Measurements from ENCODE around the gene CRYAA. TPM values are rescaled to one million over a fixed set of nuclear protein-coding genes. Genes with fewer than 3 reads are reported as not detected.
"Not testable (repeated sequence)": the region's sequence is repeated elsewhere in the genome, so short reads cannot be mapped to it uniquely, and the experiment has no call there.

CRYAA gene
- total RNA-seq, 6 experiments from 2014 or later, result 0.80 to 17.2 (median 5.7) TPM; not detected in 2

GRCh38 chr21:43161826-43162707 lies 6.7 kb upstream of the CRYAA start:
- ATAC-seq; H3K4me3 ChIP-seq; intact Hi-C loops (cut with DNase I); H3K27ac ChIP-seq; H3K9me3 ChIP-seq; DNase-seq; H3K27me3 ChIP-seq; H3K4me1 ChIP-seq; H3K36me3 ChIP-seq: not testable (repeated sequence)
- WGBS (ENCODE audit: insufficient coverage, low coverage, low lambda C conversion rate, missing lambda C conversion rate), result no CpG with 5 or more reads among the region's 24 CpGs

DNA sequence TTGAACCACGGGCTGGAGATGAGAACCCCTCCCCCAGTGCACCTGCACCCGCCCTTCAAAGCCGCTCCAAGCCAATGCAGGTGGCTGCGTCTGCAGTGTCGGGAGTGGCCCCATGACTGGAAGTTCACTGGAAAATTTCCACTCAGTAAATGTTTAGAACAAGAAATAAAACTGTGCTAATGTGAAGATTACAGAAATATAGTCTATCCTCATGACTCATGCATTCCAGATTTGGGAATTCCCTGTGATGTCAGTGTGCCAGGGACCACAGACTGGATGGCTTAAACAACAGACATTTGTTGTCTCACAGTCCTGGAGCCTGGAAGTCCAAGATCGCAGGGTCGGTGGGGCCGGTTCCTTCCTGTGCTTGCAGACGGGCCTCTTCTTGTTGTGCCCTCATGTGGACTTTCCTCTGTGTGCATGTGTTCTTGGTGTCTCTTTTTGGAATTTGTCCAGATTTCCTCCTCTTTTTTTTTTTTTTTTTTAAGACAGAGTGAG lies 6.1 kb upstream of the CRYAA start:
- no CpG with 5 or more reads among the region's 9 CpGs for WGBS (ENCODE audit: insufficient coverage, low coverage, low lambda C conversion rate, missing lambda C conversion rate)
- DNase-seq; H3K27ac ChIP-seq; H3K27me3 ChIP-seq; H3K9me3 ChIP-seq; H3K4me1 ChIP-seq; H3K4me3 ChIP-seq; H3K36me3 ChIP-seq; intact Hi-C loops (cut with DNase I): not testable (repeated sequence)
- ATAC-seq, result peak; percentile 60 to 88 (median 66)

- H3K36me3 ChIP-seq; H3K27ac ChIP-seq; intact Hi-C loops (cut with DNase I); ATAC-seq; H3K4me3 ChIP-seq; DNase-seq; H3K4me1 ChIP-seq; H3K9me3 ChIP-seq; H3K27me3 ChIP-seq: not testable (repeated sequence)
- no CpG with 5 or more reads among the region's 3 CpGs for WGBS (ENCODE audit: insufficient coverage, low coverage, low lambda C conversion rate, missing lambda C conversion rate)
Measured at GRCh38 chr21:43164823-43165222, 4.0 kb upstream of the CRYAA start.

DNA sequence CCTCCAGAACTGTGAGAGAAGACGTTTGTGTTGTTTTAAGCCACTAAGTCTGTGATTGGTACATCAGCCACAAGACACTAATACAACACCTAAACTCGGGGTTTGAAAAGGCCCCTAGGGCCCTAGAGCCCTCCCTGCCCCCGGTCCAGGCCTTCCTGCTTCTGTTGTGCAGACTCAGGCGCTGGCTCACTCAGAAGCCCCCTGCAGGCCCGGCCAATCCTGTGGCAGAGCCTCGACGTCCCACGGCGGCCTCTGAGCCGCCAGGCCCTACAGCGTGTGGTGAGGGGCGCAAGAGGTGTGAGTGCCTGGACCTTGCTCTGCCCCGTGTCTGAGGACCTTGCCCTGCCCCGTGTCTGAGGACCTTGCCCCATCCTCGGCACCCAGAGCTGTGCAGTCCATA lies 3.1 kb upstream of the CRYAA start:
- H3K36me3 ChIP-seq; H3K4me1 ChIP-seq; H3K27ac ChIP-seq; H3K9me3 ChIP-seq; H3K4me3 ChIP-seq; intact Hi-C loops (cut with DNase I); H3K27me3 ChIP-seq: not testable (repeated sequence)
- WGBS (ENCODE audit: insufficient coverage, low coverage, low lambda C conversion rate, missing lambda C conversion rate), result no CpG with 5 or more reads among the region's 15 CpGs
- DNase-seq (peak in 1 of 3 donors; percentile 41), ATAC-seq (peak in 2 of 4 donors; percentile 19 to 23)

DNA sequence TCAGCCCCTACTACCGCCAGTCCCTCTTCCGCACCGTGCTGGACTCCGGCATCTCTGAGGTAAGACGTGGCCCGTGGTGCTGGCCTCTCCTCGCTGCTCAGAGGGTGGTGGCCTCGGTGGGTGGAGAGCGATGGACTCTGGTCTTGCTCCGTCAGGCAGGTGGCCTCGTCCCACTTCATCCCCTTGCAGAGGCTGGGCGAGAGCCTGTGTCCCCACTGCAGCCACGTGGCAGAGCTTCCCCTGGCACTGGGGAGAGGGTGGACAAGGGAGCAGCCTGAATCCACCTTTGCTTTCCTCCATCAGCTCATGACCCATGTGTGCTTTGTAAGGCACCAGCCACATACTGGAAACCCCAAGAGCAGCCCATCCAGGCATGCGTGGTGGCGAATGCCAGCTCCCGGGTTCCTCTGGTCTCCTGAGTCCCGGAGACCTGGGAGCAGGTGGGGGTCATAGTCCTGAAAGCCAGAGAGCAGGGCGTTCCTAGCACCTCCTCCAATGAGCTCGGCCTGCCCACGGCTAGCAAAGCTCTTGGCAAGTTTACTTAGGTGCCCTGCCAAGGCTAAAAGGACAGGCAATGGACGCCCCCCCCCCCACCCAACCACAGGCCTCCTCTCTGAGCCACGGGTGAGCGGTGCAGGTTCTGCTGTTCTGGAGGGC lies 550 bp downstream of the CRYAA start:
- H3K9me3 ChIP-seq; H3K36me3 ChIP-seq; H3K4me3 ChIP-seq; H3K4me1 ChIP-seq; H3K27me3 ChIP-seq; intact Hi-C loops (cut with DNase I); H3K27ac ChIP-seq: not testable (repeated sequence)
- WGBS (ENCODE audit: insufficient coverage, low coverage, low lambda C conversion rate, missing lambda C conversion rate), result no CpG with 5 or more reads among the region's 23 CpGs
- peak in 2 of 3 donors; percentile 41 to 70 for DNase-seq
- peak; percentile 48 to 78 (median 70) for ATAC-seq

GRCh38 chr21:43169891-43170290 lies 1.1 kb downstream of the CRYAA start:
- H3K4me3 ChIP-seq; H3K4me1 ChIP-seq; H3K27ac ChIP-seq; intact Hi-C loops (cut with DNase I); H3K36me3 ChIP-seq; H3K9me3 ChIP-seq; H3K27me3 ChIP-seq: not testable (repeated sequence)
- ATAC-seq (peak; percentile 59 to 67 (median 64)), DNase-seq (peak in 1 of 3 donors; percentile 41)
- no CpG with 5 or more reads among the region's 10 CpGs for WGBS (ENCODE audit: insufficient coverage, low coverage, low lambda C conversion rate, missing lambda C conversion rate)

DNA sequence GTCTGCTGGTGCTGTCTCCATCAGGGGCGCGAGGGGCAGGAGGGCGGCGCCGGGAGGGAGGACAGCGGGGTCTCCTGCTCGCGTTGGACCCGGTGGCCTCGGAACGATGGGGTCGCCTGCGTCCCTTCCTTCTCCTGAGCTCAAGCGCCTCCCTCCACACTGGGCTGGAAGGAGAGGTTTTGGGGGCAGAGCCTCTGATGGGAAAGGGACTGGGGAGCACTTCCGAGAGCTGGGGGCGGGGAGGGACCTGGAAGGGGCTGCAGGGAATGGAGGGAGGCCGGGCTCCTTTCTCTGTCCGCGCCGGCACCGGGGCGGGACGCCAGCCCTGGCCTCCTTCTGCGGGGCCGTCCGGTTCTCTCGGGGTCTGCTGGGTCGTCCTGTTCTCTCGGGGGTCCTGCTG lies 4.0 kb downstream of the CRYAA start:
- H3K9me3 ChIP-seq; H3K4me1 ChIP-seq; intact Hi-C loops (cut with DNase I); H3K36me3 ChIP-seq; H3K27me3 ChIP-seq; H3K27ac ChIP-seq; ATAC-seq; H3K4me3 ChIP-seq: not testable (repeated sequence)
- DNase-seq, result peak in 1 of 3 donors; percentile 45
- no CpG with 5 or more reads among the region's 29 CpGs for WGBS (ENCODE audit: insufficient coverage, low coverage, low lambda C conversion rate, missing lambda C conversion rate)

- DNase-seq; H3K27me3 ChIP-seq; H3K36me3 ChIP-seq; H3K4me3 ChIP-seq; H3K9me3 ChIP-seq; ATAC-seq; intact Hi-C loops (cut with DNase I); H3K4me1 ChIP-seq; H3K27ac ChIP-seq: not testable (repeated sequence)
- WGBS (ENCODE audit: insufficient coverage, low coverage, low lambda C conversion rate, missing lambda C conversion rate), result no CpG with 5 or more reads among the region's 18 CpGs
Measured at GRCh38 chr21:43173438-43173837, 4.6 kb downstream of the CRYAA start.

GRCh38 chr21:43173930-43174329 lies 5.1 kb downstream of the CRYAA start:
- H3K27ac ChIP-seq; H3K4me1 ChIP-seq; ATAC-seq; H3K27me3 ChIP-seq; H3K4me3 ChIP-seq; intact Hi-C loops (cut with DNase I); H3K9me3 ChIP-seq; H3K36me3 ChIP-seq: not testable (repeated sequence)
- peak in 1 of 3 donors; percentile 15 for DNase-seq
- no CpG with 5 or more reads among the region's 12 CpGs for WGBS (ENCODE audit: insufficient coverage, low coverage, low lambda C conversion rate, missing lambda C conversion rate)

DNA sequence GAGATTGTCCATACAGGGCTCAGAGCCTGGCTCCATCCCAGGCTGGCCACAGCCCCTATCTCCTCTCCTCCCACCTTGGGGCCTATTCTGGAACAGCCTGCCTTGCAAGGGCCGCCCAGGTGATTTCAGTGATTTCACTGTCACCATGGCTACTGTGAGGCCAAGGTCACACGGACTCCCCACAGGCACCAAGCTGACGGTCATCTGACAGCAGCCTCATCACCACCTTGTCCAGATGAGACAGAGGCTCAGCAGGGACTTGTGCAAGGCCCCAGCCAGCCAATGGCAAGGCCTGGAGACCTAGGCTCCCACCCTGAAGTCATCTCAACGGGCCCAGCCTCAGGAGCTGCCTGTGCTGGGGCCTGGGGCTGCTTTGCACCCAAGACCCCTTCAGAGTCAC lies 6.2 kb downstream of the CRYAA start:
- intact Hi-C loops (cut with DNase I); H3K4me1 ChIP-seq; H3K9me3 ChIP-seq; DNase-seq; ATAC-seq; H3K4me3 ChIP-seq; H3K27me3 ChIP-seq; H3K36me3 ChIP-seq; H3K27ac ChIP-seq: not testable (repeated sequence)
- WGBS (ENCODE audit: insufficient coverage, low coverage, low lambda C conversion rate, missing lambda C conversion rate), result no CpG with 5 or more reads among the region's 4 CpGs

GRCh38 chr21:43176621-43177020 lies 7.8 kb downstream of the CRYAA start:
- DNase-seq; H3K4me3 ChIP-seq; H3K27ac ChIP-seq; H3K27me3 ChIP-seq; H3K9me3 ChIP-seq; intact Hi-C loops (cut with DNase I); H3K36me3 ChIP-seq; H3K4me1 ChIP-seq: not testable (repeated sequence)
- WGBS (ENCODE audit: insufficient coverage, low coverage, low lambda C conversion rate, missing lambda C conversion rate), result no CpG with 5 or more reads among the region's 16 CpGs
- peak; percentile 75 to 82 (median 80) for ATAC-seq
